CD4-positive, alpha-beta T cell (primary cell): ENCODE results near the gene UBTD1. TPM values are rescaled to one million over a fixed set of nuclear protein-coding genes. Genes with fewer than 3 reads are reported as not detected.

ENCODE experiments used
- ATAC-seq: fragments of 200-7000 bp; cut with Tn5 transposase; one replicate; pipeline ENCODE4 v1.10.0; 2022; ENCODE audit warnings: mild to moderate bottlenecking; ENCODE audit not compliant: poor library complexity
- CTCF ChIA-PET: fragments of 350-600 bp; sonication (Branson Sonifier 250); formaldehyde crosslinking; loops from one replicate; lab custom pipeline; 2021; ENCODE audit warnings: antibody characterized with exemption, inconsistent platforms; lab: Charles Lee
- POLR2A ChIA-PET: fragments of 350-600 bp; sonication (Branson Sonifier 250); formaldehyde crosslinking; loops from one replicate; lab custom pipeline; 2021; ENCODE audit warnings: antibody characterized with exemption, inconsistent platforms; lab: Charles Lee
- DNase-seq, 14 experiments: peaks; one replicate each; pipeline ENCODE4 v3.0.0-alpha.2; 2013 to 2020; ENCODE audit warnings: mixed read lengths in 2 of 14
- H3K27ac ChIP-seq, 2 donors: one replicate each; pipeline versions ENCODE4 v1.5.1 to v1.7.0; 2013; ENCODE audit warnings: low read length in 2 of 2, low read depth in 1 of 2, mild to moderate bottlenecking in 1 of 2
- H3K27me3 ChIP-seq, 2 experiments: 1 replicate in 1 of 2; 2 replicates in 1 of 2; pipeline versions ENCODE4 v1.6.1 to v1.7.0; 2013; ENCODE audit warnings: low read length in 2 of 2, control low read depth in 1 of 2, mild to moderate bottlenecking in 1 of 2, moderate library complexity in 1 of 2; ENCODE audit not compliant: insufficient read depth in 2 of 2, control insufficient read depth in 1 of 2
- H3K36me3 ChIP-seq: one replicate; pipeline ENCODE4 v1.6.1; 2013; ENCODE audit warnings: low read length, control low read depth; ENCODE audit not compliant: insufficient read depth
- H3K4me1 ChIP-seq: one replicate; pipeline ENCODE4 v1.6.1; 2013; ENCODE audit warnings: low read length, control low read depth; ENCODE audit not compliant: insufficient read depth
- H3K4me3 ChIP-seq: one replicate; pipeline ENCODE4 v1.5.1; 2013; ENCODE audit warnings: mild to moderate bottlenecking, low read length, moderate library complexity
- H3K9me3 ChIP-seq, 2 experiments: 1 replicate in 1 of 2; 2 replicates in 1 of 2; pipeline versions ENCODE4 v1.6.1 to v1.7.0; 2013; ENCODE audit warnings: low read length in 2 of 2, mild to moderate bottlenecking in 2 of 2, control low read depth in 1 of 2, moderate library complexity in 1 of 2; ENCODE audit not compliant: control insufficient read depth in 1 of 2, insufficient read depth in 1 of 2
- H3K27ac Mint-ChIP-seq: one replicate; pipeline ENCODE4 v1.8.0; 2020; ENCODE audit warnings: mixed read lengths
- H3K27me3 Mint-ChIP-seq: one replicate; pipeline ENCODE4 v1.8.0; 2021; ENCODE audit warnings: mixed read lengths
- H3K36me3 Mint-ChIP-seq: one replicate; pipeline ENCODE4 v1.8.0; 2021; ENCODE audit warnings: low read depth, mixed read lengths
- H3K4me1 Mint-ChIP-seq: one replicate; pipeline ENCODE4 v1.8.0; 2021; ENCODE audit warnings: low read depth, mixed read lengths
- H3K4me3 Mint-ChIP-seq: one replicate; pipeline ENCODE4 v1.8.0; 2020; ENCODE audit warnings: mild to moderate bottlenecking, mixed read lengths
- H3K9me3 Mint-ChIP-seq: one replicate; pipeline ENCODE4 v1.8.0; 2020; ENCODE audit warnings: mixed read lengths
- intact Hi-C, 2 experiments: fragments of 100-400 bp; cut with DNase I in 1 of 2; cut with micrococcal nuclease in 1 of 2; formaldehyde crosslinking; loops; one replicate each; pipeline versions ENCODE4 v1.15.1 to v1.9.0; 2023 to 2025; cut with DNase I, micrococcal nuclease
- total RNA-seq, 174 experiments: library from RNA in 2 of 174; stranded (reverse) in 2 of 174; gene quantifications; one replicate each; pipeline ENCODE4 v1.2.3 and lab custom pipeline; 2021 to 2026
- TF ChIP-seq, protein P1 (sequence below): fragments of 200-600 bp; IDR thresholded peaks from one replicate; pipeline ENCODE4 v1.8.0; 2022; ENCODE audit warnings: antibody characterized with exemption, mild to moderate bottlenecking

UBTD1 gene
- total RNA-seq, 2 experiments from 2014 or later = 0.56 to 0.80 TPM

GRCh38 chr10:97481071-97481470, 17.7 kb upstream of the UBTD1 start:
- Mint-ChIP-seq H3K4me3 (no peak overlapping the region), H3K4me1 (peaks cover 5% of the 10 kb centered on the region), H3K27me3 (no peaks in the 10 kb centered on the region), H3K9me3 (no peaks in the 10 kb centered on the region), H3K27ac (no peak overlapping the region), H3K36me3 (peaks cover 78% of the 10 kb centered on the region)
- H3K4me3 ChIP-seq = no peak overlapping the region
- H3K9me3 ChIP-seq = no peaks in the 10 kb centered on the region
- no peak overlapping the region for H3K27ac ChIP-seq
- no peak for DNase-seq
- CTCF ChIA-PET = no interaction called here
- no peaks in the 10 kb centered on the region for H3K27me3 ChIP-seq
- no peak for ATAC-seq
- no peaks in the 10 kb centered on the region for H3K4me1 ChIP-seq
- H3K36me3 ChIP-seq = peaks cover 76% of the 10 kb centered on the region
- POLR2A ChIA-PET = no interaction called here
- TF ChIP-seq, protein P1, sequence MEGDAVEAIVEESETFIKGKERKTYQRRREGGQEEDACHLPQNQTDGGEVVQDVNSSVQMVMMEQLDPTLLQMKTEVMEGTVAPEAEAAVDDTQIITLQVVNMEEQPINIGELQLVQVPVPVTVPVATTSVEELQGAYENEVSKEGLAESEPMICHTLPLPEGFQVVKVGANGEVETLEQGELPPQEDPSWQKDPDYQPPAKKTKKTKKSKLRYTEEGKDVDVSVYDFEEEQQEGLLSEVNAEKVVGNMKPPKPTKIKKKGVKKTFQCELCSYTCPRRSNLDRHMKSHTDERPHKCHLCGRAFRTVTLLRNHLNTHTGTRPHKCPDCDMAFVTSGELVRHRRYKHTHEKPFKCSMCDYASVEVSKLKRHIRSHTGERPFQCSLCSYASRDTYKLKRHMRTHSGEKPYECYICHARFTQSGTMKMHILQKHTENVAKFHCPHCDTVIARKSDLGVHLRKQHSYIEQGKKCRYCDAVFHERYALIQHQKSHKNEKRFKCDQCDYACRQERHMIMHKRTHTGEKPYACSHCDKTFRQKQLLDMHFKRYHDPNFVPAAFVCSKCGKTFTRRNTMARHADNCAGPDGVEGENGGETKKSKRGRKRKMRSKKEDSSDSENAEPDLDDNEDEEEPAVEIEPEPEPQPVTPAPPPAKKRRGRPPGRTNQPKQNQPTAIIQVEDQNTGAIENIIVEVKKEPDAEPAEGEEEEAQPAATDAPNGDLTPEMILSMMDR = no peak
- intact Hi-C loops = no loop called here

- no peaks in the 10 kb centered on the region for H3K9me3 ChIP-seq
- no peaks in the 10 kb centered on the region for H3K27me3 Mint-ChIP-seq
- peaks cover 63% of the 10 kb centered on the region for H3K36me3 ChIP-seq
- H3K4me3 Mint-ChIP-seq = no peak overlapping the region
- H3K27ac Mint-ChIP-seq = no peak overlapping the region
- peaks cover 5% of the 10 kb centered on the region for H3K4me1 Mint-ChIP-seq
- no peak for DNase-seq
- ChIA-PET POLR2A (no interaction called here), CTCF (no interaction called here)
- H3K9me3 Mint-ChIP-seq = no peaks in the 10 kb centered on the region
- no peak overlapping the region for H3K27ac ChIP-seq
- TF ChIP-seq, protein P1 = no peak
- no peak overlapping the region for H3K4me3 ChIP-seq
- no peak for ATAC-seq
- H3K36me3 Mint-ChIP-seq = peaks cover 70% of the 10 kb centered on the region
- no peaks in the 10 kb centered on the region for H3K27me3 ChIP-seq
- H3K4me1 ChIP-seq = no peaks in the 10 kb centered on the region
- intact Hi-C loops = no loop called here
Measured at GRCh38 chr10:97482381-97482780, 16.3 kb upstream of the UBTD1 start.

DNA sequence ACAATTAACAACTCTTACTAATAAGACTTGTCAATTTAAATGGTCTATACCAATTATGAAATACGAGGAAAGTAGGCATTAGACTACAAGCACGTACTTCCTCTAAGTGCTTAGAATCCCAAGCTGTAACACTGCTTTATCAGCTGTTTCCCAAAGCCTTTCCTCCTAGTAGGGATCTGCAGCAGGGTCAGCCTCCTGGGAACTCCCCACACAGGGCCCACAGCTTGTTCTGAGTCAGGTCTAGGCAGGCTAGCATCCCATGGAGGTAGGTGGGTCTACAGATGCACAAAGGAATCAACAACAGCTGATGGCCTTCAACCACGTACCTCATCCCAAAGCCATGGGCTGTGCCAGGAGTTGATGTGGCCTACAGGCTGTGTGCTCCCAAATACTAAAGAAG, 15.2 kb upstream of the UBTD1 start:
- H3K36me3 Mint-ChIP-seq = peaks cover 59% of the 10 kb centered on the region
- no peaks in the 10 kb centered on the region for H3K4me1 ChIP-seq
- H3K27ac ChIP-seq = no peak overlapping the region
- ATAC-seq (no peak), DNase-seq (no peak)
- H3K4me1 Mint-ChIP-seq = peaks cover 9% of the 10 kb centered on the region
- CTCF ChIA-PET = no interaction called here
- TF ChIP-seq, protein P1 = no peak
- H3K27me3 Mint-ChIP-seq = no peaks in the 10 kb centered on the region
- H3K36me3 ChIP-seq = peaks cover 56% of the 10 kb centered on the region
- POLR2A ChIA-PET = interaction anchor here (1.1 kb wide), 1 partner anchor 16 kb away, joined by 4 read pairs; the partner anchor contains the start of gene UBTD1
- no peak overlapping the region for H3K27ac Mint-ChIP-seq
- H3K4me3 ChIP-seq = no peak overlapping the region
- no peak overlapping the region for H3K4me3 Mint-ChIP-seq
- no peaks in the 10 kb centered on the region for H3K27me3 ChIP-seq
- H3K9me3 ChIP-seq = no peaks in the 10 kb centered on the region
- no peaks in the 10 kb centered on the region for H3K9me3 Mint-ChIP-seq
- intact Hi-C loops = no loop called here
